NCI-H1436 (cell line): ENCODE data around the gene SPRR5.

Experiments used
- DNase-seq: peaks from one replicate; lab custom pipeline; 2025; lab: John Stamatoyannopoulos, UW

Gene SPRR5

DNA sequence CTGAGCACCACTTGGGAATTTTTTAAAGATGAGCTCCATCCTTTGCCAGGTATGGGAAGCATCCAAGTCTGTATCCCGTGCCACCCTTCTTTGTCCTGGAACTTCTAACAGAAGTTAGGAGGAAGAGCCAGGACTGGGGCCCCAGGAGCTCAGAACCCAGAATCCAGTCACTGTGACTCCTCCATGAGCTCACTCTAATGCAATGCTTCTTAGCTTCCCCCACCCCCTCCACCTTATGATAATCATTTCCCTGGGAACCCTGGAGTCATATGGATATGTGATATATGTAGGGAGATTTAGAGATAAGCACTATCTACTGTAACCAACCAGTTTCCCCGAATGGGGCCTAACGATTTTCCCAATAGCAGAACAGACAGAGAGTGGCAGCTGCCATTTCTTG lies 758 bp upstream of the SPRR5 start:
- DNase-seq = no peak

DNA sequence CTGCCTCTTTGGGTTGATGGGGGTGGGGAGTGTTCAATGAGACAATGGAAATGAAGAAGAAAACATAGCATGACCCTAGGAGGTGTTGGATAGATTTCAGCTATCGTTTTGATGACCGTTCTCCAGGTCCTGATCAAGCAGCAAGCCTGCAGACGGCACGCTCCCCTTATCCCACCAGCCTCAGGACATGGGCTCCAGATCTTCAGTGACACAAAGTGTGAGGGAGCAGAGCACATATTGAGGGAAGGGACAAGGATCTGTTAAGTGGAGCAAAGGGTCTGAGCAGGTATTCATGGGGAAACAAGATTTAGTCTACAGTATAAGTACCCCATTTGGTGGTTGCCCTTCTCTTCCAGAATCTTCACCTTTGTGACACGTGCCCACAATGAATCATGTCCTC lies 4.7 kb downstream of the SPRR5 start:
- DNase-seq = no peak

DNA sequence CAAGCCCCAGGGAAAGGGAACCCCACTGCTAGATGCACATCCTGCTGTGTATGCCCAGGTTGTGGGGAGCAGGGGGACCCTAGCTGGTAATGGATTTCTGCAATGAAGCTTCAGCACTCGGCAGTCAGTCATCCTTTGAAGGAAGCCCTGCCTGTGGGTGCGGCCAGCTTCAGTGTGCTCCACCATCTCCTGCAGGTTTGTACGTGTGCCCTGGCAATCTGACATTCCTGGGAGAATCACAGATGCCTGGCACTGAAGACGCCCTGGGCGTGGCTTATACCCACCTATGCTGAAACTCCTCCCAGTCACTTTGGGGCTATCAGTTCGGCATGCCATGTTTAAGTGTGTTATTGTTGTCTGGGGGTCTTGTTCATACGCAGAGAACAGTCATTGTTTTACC lies 6.8 kb downstream of the SPRR5 start:
- DNase-seq = no peak

DNA sequence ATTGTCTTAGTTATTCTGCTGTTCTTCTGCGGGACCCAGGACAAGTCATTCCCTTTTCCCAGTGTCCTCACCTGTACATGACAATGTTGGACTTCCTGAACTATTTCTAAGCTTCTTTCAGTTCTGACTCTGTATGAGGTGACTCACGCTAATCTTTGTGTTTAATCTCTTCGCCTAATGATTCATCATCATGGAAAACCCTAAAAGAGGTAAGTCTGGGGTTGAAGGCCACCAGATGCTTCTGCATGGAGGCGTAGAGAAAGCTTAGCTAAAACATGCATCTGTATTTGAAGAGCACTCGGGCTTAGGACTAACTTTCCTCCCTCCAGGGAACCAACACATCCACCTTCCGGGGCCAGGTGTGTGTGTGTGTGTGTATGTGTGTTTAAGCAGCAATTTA lies 7.4 kb downstream of the SPRR5 start:
- no peak for DNase-seq

DNA sequence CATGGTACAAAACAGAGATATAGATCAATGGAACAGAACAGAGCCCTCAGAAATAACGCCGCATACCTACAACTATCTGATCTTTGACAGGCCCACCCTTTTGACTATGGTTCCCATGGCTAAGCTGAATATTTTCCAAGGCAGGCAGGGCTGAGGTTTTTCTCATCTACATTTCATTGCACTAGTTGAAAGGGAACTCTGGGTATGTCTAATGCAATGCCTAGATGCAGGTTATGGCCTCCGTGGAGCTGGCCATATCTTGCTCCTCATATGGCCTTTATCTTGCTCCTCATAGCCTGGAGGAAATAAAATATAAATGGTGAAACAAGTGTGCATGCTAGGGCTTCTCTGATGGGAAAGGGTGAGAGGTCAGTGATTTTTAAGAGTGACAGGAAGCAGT lies 10.6 kb downstream of the SPRR5 start:
- no peak for DNase-seq

DNA sequence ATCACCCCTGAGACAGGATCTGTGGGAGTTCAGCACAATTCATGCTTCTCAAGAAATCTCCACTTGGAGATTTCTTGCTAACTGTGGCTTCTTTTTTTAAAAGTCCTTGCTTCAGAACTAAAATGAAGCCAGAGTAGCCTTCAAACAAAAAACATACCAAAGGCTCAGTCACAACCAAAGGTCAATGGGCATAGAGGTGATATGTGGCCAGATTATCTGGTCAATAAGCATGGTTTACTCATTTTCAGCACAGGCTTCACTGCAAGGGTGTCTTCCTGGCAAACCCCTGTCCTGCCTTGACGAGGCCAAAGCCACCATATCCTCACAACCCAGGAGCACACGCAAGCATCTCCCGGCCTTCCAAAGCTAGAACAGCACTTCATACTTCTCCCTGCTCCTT lies 12.3 kb downstream of the SPRR5 start:
- DNase-seq = no peak

DNA sequence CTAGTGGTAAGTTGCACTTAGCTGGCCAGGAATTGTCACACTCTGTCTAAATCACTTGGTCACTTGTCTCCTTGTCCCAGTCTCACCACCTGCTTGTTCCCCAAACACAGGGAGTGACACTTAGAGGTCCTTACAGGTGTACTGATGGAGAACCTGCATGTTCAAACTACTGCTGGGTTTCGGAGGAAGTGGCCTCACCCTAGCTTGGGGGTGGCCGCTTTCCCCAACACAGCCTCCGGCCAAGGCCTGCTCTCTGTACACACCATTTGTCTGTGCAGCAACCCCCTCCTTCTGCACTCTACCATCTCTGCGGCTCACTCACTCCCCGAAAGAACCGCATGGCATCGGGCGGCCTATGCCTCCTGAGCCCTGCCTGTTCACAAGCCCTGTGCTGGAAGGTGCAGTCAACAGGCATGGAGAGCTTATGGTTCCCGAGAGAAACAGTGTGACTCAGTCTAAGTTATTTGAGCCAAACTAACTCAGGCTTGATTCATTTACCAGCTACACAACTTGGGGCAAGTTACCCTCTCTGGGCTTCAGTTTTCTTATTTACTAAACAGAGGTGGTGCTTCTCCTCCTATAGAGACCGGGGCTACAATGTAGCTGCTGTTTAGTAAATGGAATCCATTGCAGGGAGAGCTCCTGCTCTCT lies 12.9 kb downstream of the SPRR5 start:
- no peak for DNase-seq

DNA sequence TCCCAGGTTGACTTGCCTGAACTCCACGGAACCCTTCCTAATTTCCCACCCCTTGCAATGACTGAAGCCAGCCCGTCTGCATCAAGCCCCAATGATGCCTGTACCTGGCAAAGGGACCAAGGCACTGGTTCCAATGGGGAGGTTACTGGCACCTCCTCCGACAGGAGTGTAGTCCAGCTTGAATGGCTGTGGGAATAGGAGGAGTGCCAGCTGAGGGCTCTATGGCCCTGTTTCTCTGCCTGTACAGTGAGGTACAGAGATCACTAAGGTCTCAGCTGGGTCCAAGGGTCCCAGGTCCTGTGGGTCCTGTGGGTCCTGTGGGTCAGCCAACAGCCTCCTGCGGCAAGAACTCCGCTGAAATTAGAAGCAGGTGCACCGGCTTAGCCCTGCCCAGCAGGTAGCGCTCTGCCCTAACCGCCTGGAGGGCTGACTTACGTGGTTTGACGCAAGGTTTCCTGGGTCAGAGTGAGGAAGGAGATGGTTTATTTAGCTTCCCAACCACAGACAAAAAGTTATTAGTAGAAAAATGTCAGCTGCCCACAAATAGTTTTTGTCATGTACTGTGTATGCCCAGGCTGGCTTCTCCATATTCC lies 13.5 kb downstream of the SPRR5 start:
- no peak for DNase-seq

DNA sequence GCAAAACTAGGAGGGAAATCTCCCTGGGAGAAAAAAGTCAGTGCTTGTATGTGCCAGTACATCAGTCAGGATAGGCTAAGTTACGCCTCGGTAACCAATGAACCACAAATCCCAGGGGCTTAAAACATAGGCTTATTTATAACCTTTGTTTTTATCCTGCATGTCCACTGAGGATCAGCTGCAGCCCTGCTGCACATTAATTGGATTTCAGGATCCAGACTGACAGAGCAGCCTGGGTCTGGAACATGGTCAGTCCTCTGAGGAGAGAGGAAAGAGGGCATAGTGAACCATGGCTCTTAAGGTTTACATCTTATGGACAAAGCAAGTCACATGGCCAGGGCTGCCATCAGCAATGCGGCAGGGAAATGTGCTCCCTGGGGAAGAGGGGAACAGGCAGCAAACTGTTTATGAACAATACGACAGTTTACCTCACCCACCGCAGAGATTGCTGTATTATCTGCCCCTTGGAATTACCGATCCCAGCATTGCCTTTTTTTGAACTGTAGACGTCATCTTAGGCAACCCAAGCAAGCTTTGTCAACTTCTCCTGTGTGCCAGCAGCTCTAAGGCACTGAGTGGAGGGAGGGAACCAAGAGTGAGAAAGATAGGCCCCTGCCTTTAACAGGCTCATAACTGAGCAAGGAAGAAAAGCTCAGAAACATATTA lies 14.4 kb downstream of the SPRR5 start:
- no peak for DNase-seq

DNA sequence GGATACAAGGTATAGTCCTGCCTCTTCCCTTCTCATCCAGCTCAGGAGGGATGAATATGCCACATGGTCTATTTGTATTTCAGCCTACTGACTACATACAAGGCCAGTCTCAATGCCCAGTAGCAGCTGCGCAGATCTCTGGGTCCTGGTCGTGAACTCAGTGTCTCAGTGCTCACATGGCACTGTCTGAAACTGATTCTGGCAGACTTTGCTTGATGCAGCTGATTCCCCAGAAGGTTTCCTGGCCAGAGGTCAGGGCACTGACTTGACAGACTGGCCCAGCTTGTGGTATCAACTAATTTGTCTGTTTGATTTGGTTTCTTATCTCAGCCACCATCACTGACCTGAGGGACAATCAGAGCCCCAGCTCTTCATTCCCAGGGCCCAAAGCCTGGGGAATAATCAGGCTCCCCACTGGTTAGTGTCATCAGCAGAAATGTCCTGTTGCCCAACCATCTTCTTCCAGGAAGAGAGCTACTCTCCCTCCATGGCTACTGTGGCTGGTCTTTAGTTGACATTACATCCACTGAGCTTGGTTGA lies 15.9 kb downstream of the SPRR5 start:
- no peak for DNase-seq

DNA sequence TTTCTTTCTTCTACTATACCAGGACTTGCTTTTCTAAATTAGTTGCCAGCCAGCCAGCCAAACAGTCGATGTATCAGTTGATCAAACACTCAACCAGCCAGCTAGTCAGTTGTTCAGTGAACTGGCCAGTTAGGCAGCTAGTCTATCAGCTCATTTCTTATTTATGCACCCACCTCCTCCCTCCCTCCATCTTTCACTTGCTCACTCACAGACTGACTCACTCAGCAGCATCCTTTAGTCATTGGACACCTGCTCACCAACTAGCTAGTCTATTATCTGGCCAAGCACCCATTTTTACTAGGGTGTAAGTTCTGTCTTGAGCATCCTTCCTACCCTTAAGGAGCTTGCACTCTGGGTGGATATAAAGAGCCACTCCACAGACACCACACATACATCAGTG lies 17.5 kb downstream of the SPRR5 start:
- DNase-seq = no peak

DNA sequence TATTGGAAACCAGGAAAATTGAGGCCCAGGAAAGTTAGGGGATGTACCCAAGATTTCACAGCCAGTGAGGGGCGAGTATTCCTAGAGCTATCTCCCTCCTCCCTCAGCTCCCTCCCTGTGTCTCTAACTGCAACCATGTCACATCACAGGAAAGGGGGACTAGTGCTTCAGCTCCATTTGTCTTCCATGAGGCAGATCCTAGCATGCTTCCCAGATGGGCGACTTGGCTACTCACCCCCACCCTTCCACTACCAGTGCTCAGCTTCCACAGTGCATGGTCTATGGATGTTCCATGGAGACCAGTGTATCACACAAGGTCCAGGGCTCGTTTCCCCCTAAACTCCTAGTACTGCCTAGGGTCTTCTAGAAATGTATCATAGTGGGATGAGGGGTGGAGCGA lies 18.8 kb downstream of the SPRR5 start:
- no peak for DNase-seq

DNA sequence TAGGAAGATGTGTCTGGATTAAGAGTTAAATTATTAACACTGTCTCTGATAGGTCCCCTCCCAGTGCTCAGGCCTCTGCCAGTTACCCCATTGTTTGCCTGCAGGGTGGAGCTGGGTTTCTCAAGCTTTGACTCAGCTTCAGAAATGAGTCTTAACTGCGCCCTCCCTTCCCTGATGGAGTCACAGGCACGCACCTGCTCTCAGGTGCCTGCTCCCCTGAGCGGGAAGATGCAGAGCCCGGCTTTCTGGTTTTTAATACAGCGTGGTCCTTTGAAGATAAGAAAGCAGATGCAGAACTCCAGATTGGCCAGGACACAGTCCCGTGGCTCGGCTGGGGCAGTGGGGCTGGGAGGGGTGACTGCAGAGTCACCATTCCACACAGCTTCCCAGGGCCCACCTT lies 20.2 kb downstream of the SPRR5 start:
- no peak for DNase-seq

DNA sequence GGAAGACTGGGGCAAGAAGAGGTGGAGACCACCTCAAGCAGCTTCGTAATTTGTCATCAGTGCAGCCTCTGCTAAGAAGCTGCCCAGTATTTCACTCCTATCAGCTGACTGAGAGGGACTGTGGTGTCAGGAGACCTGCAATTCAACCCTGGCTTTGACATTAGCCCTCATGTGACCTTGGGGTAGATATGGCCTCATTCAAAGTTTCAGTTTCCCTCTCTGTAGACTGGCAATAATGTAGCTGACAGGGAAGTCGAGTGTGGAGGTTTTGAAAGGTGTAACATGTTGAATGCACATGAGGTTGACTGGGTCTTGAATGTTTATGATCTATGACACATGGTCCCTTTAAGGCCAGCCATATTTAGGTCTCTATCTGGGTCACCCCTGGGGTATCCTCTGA lies 21.2 kb downstream of the SPRR5 start:
- DNase-seq = no peak

DNA sequence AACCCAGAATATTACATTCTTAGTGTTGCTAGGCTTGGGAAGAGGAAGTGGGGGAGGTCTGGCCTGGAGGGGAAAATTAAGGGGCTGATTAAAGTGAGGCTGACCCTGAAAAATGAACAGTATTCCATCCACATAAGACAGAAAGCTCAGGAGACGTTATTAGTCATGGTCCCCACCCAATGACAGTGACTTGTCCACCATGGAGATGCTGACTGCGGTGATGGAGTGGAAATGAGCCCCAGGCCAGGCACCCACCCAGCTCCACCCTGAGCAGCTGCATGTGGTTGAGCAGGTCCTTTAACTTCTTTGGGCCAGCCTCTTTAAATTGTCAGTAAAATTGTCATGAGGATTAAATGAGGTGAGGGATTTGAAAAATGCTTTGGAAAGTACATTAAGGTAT lies 22.0 kb downstream of the SPRR5 start:
- no peak for DNase-seq

DNA sequence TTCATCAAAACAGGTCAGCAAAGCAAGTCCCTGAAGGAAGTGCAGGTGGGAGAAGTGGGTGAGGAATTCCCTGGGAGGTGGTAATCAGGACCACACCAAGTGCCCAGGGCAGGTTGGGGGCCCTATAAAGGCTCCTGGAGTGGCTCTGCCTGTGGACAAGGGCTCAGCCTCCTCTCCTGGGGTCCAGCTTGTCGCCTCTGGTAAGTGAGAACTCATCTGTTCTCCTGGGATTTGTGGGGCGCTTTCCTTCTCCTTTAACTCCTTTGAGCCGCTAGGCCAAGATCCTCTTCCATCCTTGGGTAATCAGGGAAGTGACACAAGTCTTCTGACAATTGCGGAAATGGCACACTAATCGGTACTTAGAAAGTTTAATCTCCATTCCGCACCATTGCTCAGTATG lies 23.5 kb downstream of the SPRR5 start, which contains the start of gene SPRR4:
Gene SPRR4, plus strand, starts transcription at position 154 of the 400 bp plus-strand sequence. CDS start 1,243 bp downstream, outside the sequence.
- no peak for DNase-seq

DNA sequence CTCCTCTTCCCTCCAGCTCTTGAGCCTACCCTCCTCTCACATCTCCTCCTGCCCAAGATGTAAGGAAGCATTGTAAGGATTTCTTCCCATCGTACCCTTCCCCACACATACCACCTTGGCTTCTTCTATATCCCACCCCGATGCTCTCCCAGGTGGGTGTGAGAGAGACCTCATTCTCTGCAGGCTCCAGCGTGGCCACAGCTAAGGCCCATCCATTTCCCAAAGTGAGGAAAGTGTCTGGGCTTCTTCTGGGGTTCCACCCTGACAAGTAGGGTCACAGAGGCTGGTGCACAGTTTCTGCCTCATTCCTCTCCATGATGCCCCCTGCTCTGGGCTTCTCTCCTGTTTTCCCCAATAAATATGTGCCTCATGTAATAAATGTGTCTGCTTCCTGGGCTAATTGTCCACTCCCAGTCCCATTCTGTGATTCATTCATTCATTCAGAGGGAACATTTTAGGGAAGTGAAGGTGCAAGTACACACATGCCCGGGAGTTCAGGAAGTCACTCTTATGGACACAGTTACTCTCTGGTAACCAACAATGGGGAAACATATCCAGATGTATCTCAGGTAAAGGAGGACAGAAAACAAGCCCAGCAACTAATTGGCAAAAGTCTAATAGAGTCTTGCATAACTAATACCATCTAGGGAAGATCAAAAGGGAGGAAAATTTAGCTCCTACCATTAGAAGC lies 25.3 kb downstream of the SPRR5 start:
- no peak for DNase-seq

DNA sequence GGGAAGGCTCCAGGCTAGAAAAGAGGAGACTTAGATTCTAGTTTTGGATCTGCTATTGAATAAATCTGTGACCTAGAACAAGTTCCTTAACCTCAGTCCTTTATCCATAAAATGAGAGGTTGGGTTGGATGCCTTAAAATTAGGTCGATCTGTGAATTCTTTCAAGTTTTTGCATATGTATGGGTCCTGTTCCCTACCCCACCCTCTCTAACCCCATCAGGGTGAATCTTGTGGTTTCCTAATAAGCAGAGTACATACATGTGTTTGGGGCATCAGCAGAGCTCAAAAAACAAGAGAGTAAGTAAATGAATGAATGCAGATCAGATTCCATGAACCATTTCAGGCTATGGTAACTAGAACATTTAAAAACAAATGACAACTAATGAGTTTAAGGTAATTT lies 29.7 kb downstream of the SPRR5 start:
- DNase-seq = no peak

DNA sequence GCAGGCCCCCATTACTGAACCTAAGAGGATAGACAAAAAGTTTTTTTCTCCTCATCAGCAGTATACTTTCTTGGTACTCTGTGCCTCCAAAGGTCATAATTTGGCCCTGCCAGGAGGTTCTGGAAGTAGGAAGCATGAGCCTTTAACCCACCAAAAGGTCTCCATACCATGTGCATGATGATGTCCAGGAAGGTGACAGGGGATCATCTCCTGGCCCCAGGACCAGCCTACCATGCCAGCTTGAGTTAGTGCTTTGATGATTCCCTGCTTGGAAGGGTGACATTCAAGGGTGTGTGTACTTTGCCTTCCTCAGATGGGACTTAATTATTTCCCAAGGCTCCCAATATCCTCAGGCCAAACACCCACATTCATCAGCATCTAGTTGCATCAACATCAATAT lies 30.6 kb downstream of the SPRR5 start:
- DNase-seq = no peak

DNA sequence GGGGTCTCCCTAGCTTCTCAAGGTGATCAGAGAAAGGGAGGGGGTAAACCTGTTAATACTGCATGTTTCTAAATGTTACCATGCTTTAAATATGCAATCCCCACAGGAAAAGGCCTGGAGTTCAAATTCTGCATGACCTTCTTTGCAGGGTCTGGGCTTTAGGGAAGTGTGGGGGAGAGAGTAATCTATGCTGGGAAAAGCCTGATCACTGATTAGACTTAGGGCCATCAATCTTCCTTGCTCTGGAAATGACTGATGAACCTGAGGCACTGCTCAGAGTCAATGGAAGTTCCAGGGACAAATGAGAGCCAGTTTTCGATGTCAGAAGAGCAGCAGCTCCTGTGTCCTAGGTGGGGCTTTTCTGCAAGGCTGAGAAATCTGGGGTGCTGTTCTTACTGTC lies 33.7 kb downstream of the SPRR5 start:
- no peak for DNase-seq

DNA sequence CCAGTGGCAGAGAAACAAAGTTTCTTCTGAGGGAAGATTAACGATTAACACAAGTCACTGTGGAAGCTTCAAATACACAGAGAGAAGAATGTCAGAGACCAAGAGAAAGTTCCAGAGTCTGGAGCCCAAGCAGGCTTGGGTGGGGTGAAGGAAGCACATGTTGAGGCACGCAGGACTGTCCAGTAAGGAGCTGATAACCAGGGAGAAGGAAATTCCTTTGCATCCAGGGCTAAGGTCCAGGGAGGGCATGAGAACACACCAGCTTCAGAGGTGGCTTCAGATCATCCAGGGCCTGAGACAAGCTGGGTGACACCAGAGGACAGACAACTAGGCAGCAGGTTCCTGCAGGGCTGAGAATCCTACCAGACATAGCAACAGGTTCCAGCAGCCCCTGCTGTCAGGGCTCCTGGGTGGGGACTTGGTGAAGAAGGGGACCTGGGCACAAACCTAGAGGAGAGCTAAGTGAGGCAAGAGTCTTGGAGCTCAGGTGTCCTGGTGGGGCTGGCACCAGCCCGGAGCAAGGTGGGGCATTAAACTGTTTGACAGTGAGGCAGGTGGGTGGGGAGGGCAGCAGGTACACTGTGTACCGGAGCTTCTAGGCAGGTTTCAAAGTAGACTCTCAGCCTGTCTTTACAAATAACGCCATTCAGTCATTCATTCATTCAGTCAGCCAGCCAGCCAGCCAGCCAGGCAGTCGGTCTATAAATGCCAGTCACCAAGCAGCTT lies 34.3 kb downstream of the SPRR5 start:
- DNase-seq = no peak

DNA sequence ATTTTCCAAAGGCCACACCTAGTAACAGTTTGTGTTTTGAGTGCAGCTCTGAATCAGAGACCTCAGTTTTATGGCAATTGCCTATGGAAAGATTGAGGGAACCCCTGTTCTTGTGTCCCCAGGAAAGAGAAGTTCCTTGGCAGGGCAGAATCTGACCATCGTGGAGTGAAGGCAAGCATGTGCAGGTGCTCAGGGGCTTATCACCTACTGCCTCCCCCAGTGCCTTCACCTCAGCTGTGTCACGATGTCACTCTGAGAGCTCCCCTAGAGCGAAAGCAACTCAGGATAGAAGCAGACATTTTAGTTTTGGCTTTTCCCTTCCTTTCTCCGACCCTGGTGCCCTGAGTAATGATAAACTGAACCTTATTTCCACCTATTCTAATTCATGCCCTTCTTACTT lies 35.1 kb downstream of the SPRR5 start:
- DNase-seq = no peak
